HG02759 (cell line): Measurements from ENCODE around the gene FAM78B.

Experiments used
- ATAC-seq: cut with Tn5 transposase; IDR thresholded peaks from one replicate; pipeline ENCODE4 v1.9.1; 2021; ENCODE audit warnings: mild to moderate bottlenecking, moderate library complexity; ENCODE audit not compliant: unreplicated experiment

The FAM78B gene

GRCh38 chr1:166120281-166120680, 46.5 kb downstream of the FAM78B start:
- ATAC-seq: no peak

- ATAC-seq: no peak
These were observed 47.3 kb downstream of the FAM78B start for GRCh38 chr1:166119471-166119965.

GRCh38 chr1:166117776-166118175, 49.0 kb downstream of the FAM78B start:
- no peak for ATAC-seq

- ATAC-seq: no peak
These were observed 50.8 kb downstream of the FAM78B start for GRCh38 chr1:166116026-166116425.

GRCh38 chr1:166114419-166114818, 52.4 kb downstream of the FAM78B start:
- ATAC-seq: no peak

- ATAC-seq: no peak
These were observed 53.2 kb downstream of the FAM78B start for GRCh38 chr1:166113630-166114029.

- ATAC-seq: no peak
These were observed 53.8 kb downstream of the FAM78B start for GRCh38 chr1:166113031-166113430.

- no peak for ATAC-seq
These were observed 54.4 kb downstream of the FAM78B start for GRCh38 chr1:166112425-166112824.

GRCh38 chr1:166111430-166111829, 55.4 kb downstream of the FAM78B start:
- no peak for ATAC-seq

- no peak for ATAC-seq
These were observed 76.6 kb downstream of the FAM78B start for GRCh38 chr1:166090244-166090643.

GRCh38 chr1:166089804-166090203, 77.0 kb downstream of the FAM78B start:
- ATAC-seq: no peak

- no peak for ATAC-seq
These were observed 78.2 kb downstream of the FAM78B start for GRCh38 chr1:166088572-166088955.

GRCh38 chr1:166087734-166088571, 78.8 kb downstream of the FAM78B start:
- no peak for ATAC-seq

GRCh38 chr1:166086113-166086883, 80.5 kb downstream of the FAM78B start:
- peak; percentile 45 for ATAC-seq

GRCh38 chr1:166084613-166085012, 82.2 kb downstream of the FAM78B start:
- ATAC-seq: no peak

GRCh38 chr1:166083887-166084286, 82.9 kb downstream of the FAM78B start:
- ATAC-seq: peak; percentile 56

GRCh38 chr1:166082601-166083000, 84.2 kb downstream of the FAM78B start:
- no peak for ATAC-seq

- ATAC-seq: no peak
These were observed 85.6 kb downstream of the FAM78B start for GRCh38 chr1:166080967-166081870.

GRCh38 chr1:166080277-166080966, 86.4 kb downstream of the FAM78B start:
- ATAC-seq: no peak

GRCh38 chr1:166079276-166079675, 87.5 kb downstream of the FAM78B start:
- no peak for ATAC-seq
